GM20000 (cell line): ENCODE measurements around the gene NUDT14.

Experiments used
- DNase-seq: peaks from one replicate; pipeline ENCODE4 v3.0.0; 2012; ENCODE audit warnings: low spot score
- CTCF ChIP-seq: IDR thresholded peaks from 2 replicates; pipeline ENCODE4 v1.5.1; 2012; ENCODE audit warnings: mild to moderate bottlenecking, control low read depth; ENCODE audit errors: extremely low read depth, missing control alignments

The NUDT14 gene

GRCh38 chr14:105131241-105131640 lies 49.9 kb downstream of the NUDT14 start:
- TF ChIP-seq CTCF = no peak
- no peak for DNase-seq

GRCh38 chr14:105128059-105128458 lies 53.1 kb downstream of the NUDT14 start:
- TF ChIP-seq CTCF = no peak
- no peak for DNase-seq

GRCh38 chr14:105126981-105127329 lies 54.2 kb downstream of the NUDT14 start:
- no peak for DNase-seq
- no peak for TF ChIP-seq CTCF

- no peak for DNase-seq
- no peak for TF ChIP-seq CTCF
Measured at GRCh38 chr14:105126126-105126980, 54.8 kb downstream of the NUDT14 start.

- no peak for TF ChIP-seq CTCF
- DNase-seq = no peak
Measured at GRCh38 chr14:105124823-105125222, 56.3 kb downstream of the NUDT14 start.

GRCh38 chr14:105123981-105124765 lies 56.9 kb downstream of the NUDT14 start:
- TF ChIP-seq CTCF = no peak
- no peak for DNase-seq

GRCh38 chr14:105123064-105123665 lies 57.9 kb downstream of the NUDT14 start:
- no peak for TF ChIP-seq CTCF
- DNase-seq = no peak
